IMR-90 (cell line): Measurements from ENCODE around the gene ZNF775. TPM values are rescaled to one million over a fixed set of nuclear protein-coding genes. Genes with fewer than 3 reads are reported as not detected.

Experiments used
- ATAC-seq: fragments of 200-7000 bp; cut with Tn5 transposase; 2 replicates; pipeline ENCODE4 v1.9.1; 2020; ENCODE audit warnings: low read depth, mild to moderate bottlenecking, moderate library complexity
- BruUV-seq: library from RNA; stranded (reverse); fragments of 400-500 nt; replicated peaks from 2 replicates; lab custom pipeline; 2021; lab: Mats Ljungman, UMichigan
- CTCF ChIA-PET: fragments of 300-600 bp; formaldehyde crosslinking; extraction: SDS; loops from one replicate; lab custom pipeline; 2021; ENCODE audit warnings: antibody characterized with exemption; lab: Yijun Ruan, JAX
- POLR2A ChIA-PET: fragments of 300-600 bp; sonication (Branson Sonifier 250); formaldehyde crosslinking; loops from one replicate; lab custom pipeline; 2022; ENCODE audit warnings: antibody characterized with exemption; ENCODE audit not compliant: unreplicated experiment; lab: Charles Lee
- DNase-seq: peaks from one replicate; pipeline ENCODE4 v3.0.0; 2013
- H2AFZ ChIP-seq: replicated peaks from 2 replicates; pipeline ENCODE3; 2013; ENCODE audit warnings: low read length, mild to moderate bottlenecking; ENCODE audit not compliant: poor library complexity
- H2AK5ac ChIP-seq: 2 replicates; pipeline ENCODE4 v1.6.1; 2013; ENCODE audit warnings: low read depth, low read length, inconsistent platforms
- H2AK9ac ChIP-seq: replicated peaks from 2 replicates; pipeline ENCODE3; 2013; ENCODE audit warnings: mild to moderate bottlenecking, low read depth, low read length, moderate library complexity; ENCODE audit not compliant: poor library complexity
- H2BK120ac ChIP-seq: 2 replicates; pipeline ENCODE4 v1.6.1; 2013; ENCODE audit warnings: low read depth, low read length, inconsistent platforms
- H2BK15ac ChIP-seq: 3 replicates; pipeline ENCODE4 v1.6.1; 2013; ENCODE audit warnings: low read depth, low read length, inconsistent platforms
- H2BK20ac ChIP-seq: 2 replicates; pipeline ENCODE4 v1.6.1; 2013; ENCODE audit warnings: low read depth, mild to moderate bottlenecking, inconsistent platforms, low read length, moderate library complexity
- H2BK5ac ChIP-seq: 2 replicates; pipeline ENCODE4 v1.6.1; 2013; ENCODE audit warnings: mild to moderate bottlenecking, low read depth, low read length, inconsistent platforms; ENCODE audit not compliant: poor library complexity, severe bottlenecking
- H3K14ac ChIP-seq: replicated peaks from 2 replicates; pipeline ENCODE4 v1.6.1; 2013; ENCODE audit warnings: low read depth, low read length, inconsistent platforms
- H3K18ac ChIP-seq: 2 replicates; pipeline ENCODE4 v1.6.1; 2013; ENCODE audit warnings: low read depth, low read length, control low read depth
- H3K23ac ChIP-seq: 2 replicates; pipeline ENCODE4 v1.6.1; 2013; ENCODE audit warnings: low read depth, low read length, inconsistent platforms
- H3K27ac ChIP-seq: 2 replicates; pipeline ENCODE4 v1.5.1; 2013; ENCODE audit warnings: mild to moderate bottlenecking, control low read depth, low read length; ENCODE audit not compliant: insufficient read depth
- H3K27me3 ChIP-seq: 2 replicates; pipeline ENCODE4 v1.6.1; 2013; ENCODE audit warnings: low read length; ENCODE audit not compliant: control insufficient read depth, insufficient read depth
- H3K36me3 ChIP-seq: 2 replicates; pipeline ENCODE4 v1.6.1; 2013; ENCODE audit warnings: low read length, mixed read lengths; ENCODE audit not compliant: control insufficient read depth, insufficient read depth
- H3K4ac ChIP-seq: 2 replicates; pipeline ENCODE4 v1.6.1; 2013; ENCODE audit warnings: low read depth, low read length, inconsistent platforms
- H3K4me1 ChIP-seq: 2 replicates; pipeline ENCODE4 v1.6.1; 2013; ENCODE audit warnings: low read length, mixed read lengths; ENCODE audit not compliant: control insufficient read depth, insufficient read depth
- H3K4me2 ChIP-seq: 2 replicates; pipeline ENCODE4 v1.6.1; 2013; ENCODE audit warnings: low read depth, mild to moderate bottlenecking, control low read depth, low read length, moderate library complexity
- H3K4me3 ChIP-seq: 2 replicates; pipeline ENCODE4 v1.5.1; 2013; ENCODE audit warnings: low read depth, mild to moderate bottlenecking, control low read depth, low read length, moderate library complexity; ENCODE audit not compliant: insufficient read depth
- H3K56ac ChIP-seq: 2 replicates; pipeline ENCODE4 v1.6.1; 2013; ENCODE audit warnings: low read length, inconsistent platforms; ENCODE audit not compliant: insufficient read depth; ENCODE audit errors: extremely low read depth
- H3K79me1 ChIP-seq, 2 experiments: 2 replicates each; pipeline ENCODE4 v1.6.1; 2013; ENCODE audit warnings: low read length in 2 of 2, inconsistent platforms in 1 of 2, low read depth in 1 of 2
- H3K9ac ChIP-seq: 2 replicates; pipeline ENCODE4 v1.6.1; 2013; ENCODE audit warnings: low read depth, low read length, control low read depth
- H3K9me1 ChIP-seq: 2 replicates; pipeline ENCODE4 v1.6.1; 2013; ENCODE audit warnings: low read length, inconsistent platforms; ENCODE audit not compliant: insufficient read depth
- H3K9me3 ChIP-seq: 2 replicates; pipeline ENCODE4 v1.6.1; 2013; ENCODE audit warnings: low read length; ENCODE audit not compliant: control insufficient read depth, insufficient read depth
- H4K20me1 ChIP-seq: 2 replicates; pipeline ENCODE4 v1.6.1; 2013; ENCODE audit warnings: low read length, inconsistent platforms; ENCODE audit not compliant: insufficient read depth
- H4K5ac ChIP-seq: 2 replicates; pipeline ENCODE4 v1.6.1; 2013; ENCODE audit warnings: mild to moderate bottlenecking, low read depth, low read length, control low read depth
- H4K8ac ChIP-seq, 2 experiments: 2 replicates each; pipeline ENCODE4 v1.6.1; 2013; ENCODE audit warnings: low read depth in 2 of 2, low read length in 2 of 2, control low read depth in 1 of 2, inconsistent platforms in 1 of 2
- H4K91ac ChIP-seq: 2 replicates; pipeline ENCODE4 v1.6.1; 2013; ENCODE audit warnings: low read depth, low read length, inconsistent platforms; ENCODE audit not compliant: insufficient read depth
- BHLHE40 ChIP-seq: fragments of 150-350 bp; IDR thresholded peaks from 2 replicates; pipeline ENCODE4 v1.6.1; 2016; ENCODE audit warnings: mild to moderate bottlenecking, low read depth, low read length
- CEBPB ChIP-seq: IDR thresholded peaks from 2 replicates; pipeline ENCODE4 v1.6.1; 2012; ENCODE audit warnings: low read depth, low read length, improper control_type of control experiment
- ELK1 ChIP-seq: fragments of 150-350 bp; IDR thresholded peaks from 2 replicates; pipeline ENCODE4 v1.6.1; 2016; ENCODE audit warnings: low read depth, mild to moderate bottlenecking, low read length, moderate library complexity, borderline replicate concordance
- FOS ChIP-seq: fragments of 150-350 bp; IDR thresholded peaks from 2 replicates; pipeline ENCODE4 v1.6.1; 2016; ENCODE audit warnings: low read depth, low read length
- MAFK ChIP-seq: IDR thresholded peaks from 2 replicates; pipeline ENCODE4 v1.6.1; 2012; ENCODE audit warnings: low read depth, low read length, improper control_type of control experiment
- MAZ ChIP-seq: IDR thresholded peaks from 2 replicates; pipeline ENCODE4 v1.6.1; 2012; ENCODE audit warnings: low read depth, mild to moderate bottlenecking, low read length, improper control_type of control experiment, moderate library complexity, borderline replicate concordance
- NFE2L2 ChIP-seq: fragments of 150-350 bp; IDR thresholded peaks from 2 replicates; pipeline ENCODE4 v1.6.1; 2016; ENCODE audit warnings: low read depth, mild to moderate bottlenecking, low read length
- POLR2A ChIP-seq: IDR thresholded peaks from 2 replicates; pipeline ENCODE4 v1.6.1; 2012; ENCODE audit warnings: mild to moderate bottlenecking, low read depth, low read length
- RCOR1 ChIP-seq: IDR thresholded peaks from 2 replicates; pipeline ENCODE4 v1.6.1; 2012; ENCODE audit warnings: mild to moderate bottlenecking, low read length, improper control_type of control experiment; ENCODE audit not compliant: insufficient replicate concordance
- RFX5 ChIP-seq: IDR thresholded peaks from 2 replicates; pipeline ENCODE4 v1.8.0; 2012; ENCODE audit warnings: low read depth, mild to moderate bottlenecking, low read length, moderate library complexity
- SMC3 ChIP-seq: fragments of 150-350 bp; IDR thresholded peaks from 2 replicates; pipeline ENCODE4 v1.6.1; 2016; ENCODE audit warnings: low read depth, mild to moderate bottlenecking, antibody characterized with exemption, low read length, moderate library complexity
- WGBS, 2 experiments: methylation state at CpG; one replicate each; pipeline versions ENCODE4 v1.1.5 to v1.1.7; 2013; ENCODE audit warnings: missing lambda C conversion rate in 2 of 2; ENCODE audit not compliant: insufficient read length in 1 of 2; ENCODE audit errors: extremely low coverage in 2 of 2; 5-methylcytosine and 5-hydroxymethylcytosine counted together
- dilution Hi-C: fragments of 300-500 bp; cut with HindIII; formaldehyde crosslinking; loops from one replicate; pipeline ENCODE4 v1.14.3; 2018; ENCODE audit warnings: low sequenced_read_pairs; ENCODE audit not compliant: unreplicated experiment
- in situ Hi-C: fragments of 300-500 bp; cut with MboI; formaldehyde crosslinking; loops from 3 replicates; pipeline ENCODE4 v1.14.3; 2019; ENCODE audit warnings: low sequenced_read_pairs, inconsistent platforms, mixed read lengths
- intact Hi-C: fragments of 100-400 bp; cut with micrococcal nuclease; formaldehyde crosslinking; loops from 2 replicates; pipeline ENCODE4 v1.10.0; 2022
- polyA plus RNA-seq, 3 experiments: library from polyadenylated mRNA; depleted of rRNA; stranded (reverse); fragments of >200 nt; gene quantifications; 2 replicates each; pipeline ENCODE4 v1.2.3, GENCODE V29; 2012; ENCODE audit warnings: low replicate concordance in 1 of 3
- total RNA-seq: library from RNA; depleted of rRNA; stranded (reverse); fragments of >200 nt; gene quantifications from 2 replicates; pipeline ENCODE4 v1.2.3, GENCODE V29; 2012
- TF ChIP-seq, protein P1 (sequence below): conservative IDR thresholded peaks from 2 replicates; pipeline ENCODE4 v1.5.1; 2012; ENCODE audit warnings: mild to moderate bottlenecking, low read depth, low read length, improper control_type of control experiment

Gene ZNF775
- total and polyA plus RNA-seq, 2 of the 4 experiments (the other 2 are of a cell fraction), result 1.4 to 2.6 TPM

DNA sequence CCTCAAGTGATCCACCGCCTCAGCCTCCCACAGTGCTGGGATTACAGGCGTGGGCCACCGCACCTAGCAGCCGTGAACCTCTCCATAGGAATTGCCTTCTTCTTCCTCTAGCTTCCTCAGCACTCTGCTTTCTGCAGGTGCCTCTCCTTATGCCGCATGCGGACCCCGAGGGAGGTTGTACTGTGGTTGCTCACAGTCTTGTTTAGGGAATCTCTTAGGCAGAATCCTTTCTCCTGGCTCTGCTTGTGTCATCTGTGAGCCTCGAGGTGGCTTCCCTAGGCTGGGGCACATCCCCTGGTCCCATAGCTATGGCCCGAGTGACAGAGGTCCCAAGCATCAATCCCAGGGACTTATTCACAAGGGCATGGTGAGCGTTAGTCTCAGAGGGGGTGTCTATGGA lies 38.1 kb downstream of the ZNF775 start:
- Histone ChIP-seq H3K27me3 (no peaks in the 10 kb centered on the region), H3K23ac (no peak overlapping the region), H4K91ac (no peak overlapping the region), H3K4ac (no peak overlapping the region), H2BK5ac (no peak overlapping the region), H3K14ac (no peak overlapping the region), H2AFZ (no peak overlapping the region), H3K27ac (no peak overlapping the region), H3K36me3 (no peaks in the 10 kb centered on the region), H4K5ac (no peak overlapping the region), H4K8ac (no peak overlapping the region), H2BK20ac (no peak overlapping the region), H3K4me3 (no peak overlapping the region), H3K9me1 (no peaks in the 10 kb centered on the region), H2AK9ac (no peak overlapping the region), H3K56ac (no peak overlapping the region), H2BK120ac (no peak overlapping the region), H4K20me1 (no peaks in the 10 kb centered on the region), H2BK15ac (no peak overlapping the region), H3K9ac (no peak overlapping the region), H3K79me1 (no peaks in the 10 kb centered on the region), H3K18ac (no peak overlapping the region), H2AK5ac (no peak overlapping the region), H3K9me3 (no peaks in the 10 kb centered on the region), H3K4me1 (no peaks in the 10 kb centered on the region), H3K4me2 (no peak overlapping the region)
- in situ Hi-C loops, result loop anchor here (25.0 kb wide), 2 partner anchors 555 to 570 kb away; partner anchors contain the start of genes ATP6V0E2, KCNH2 and NOS3
- DNase-seq (no peak), ATAC-seq (no peak)
- ChIA-PET POLR2A (no interaction called here), CTCF (no interaction called here)
- no TSS peak for BruUV-seq
- WGBS, 2 experiments, result no CpG with 5 or more reads among the region's 10 CpGs
- intact Hi-C loops, result no loop called here
- TF ChIP-seq MAZ (no peak), NFE2L2 (no peak), RCOR1 (no peak), BHLHE40 (no peak), FOS (no peak), CEBPB (no peak), RFX5 (no peak), ELK1 (no peak), POLR2A (no peak), MAFK (no peak), SMC3 (no peak)
- TF ChIP-seq, protein P1, sequence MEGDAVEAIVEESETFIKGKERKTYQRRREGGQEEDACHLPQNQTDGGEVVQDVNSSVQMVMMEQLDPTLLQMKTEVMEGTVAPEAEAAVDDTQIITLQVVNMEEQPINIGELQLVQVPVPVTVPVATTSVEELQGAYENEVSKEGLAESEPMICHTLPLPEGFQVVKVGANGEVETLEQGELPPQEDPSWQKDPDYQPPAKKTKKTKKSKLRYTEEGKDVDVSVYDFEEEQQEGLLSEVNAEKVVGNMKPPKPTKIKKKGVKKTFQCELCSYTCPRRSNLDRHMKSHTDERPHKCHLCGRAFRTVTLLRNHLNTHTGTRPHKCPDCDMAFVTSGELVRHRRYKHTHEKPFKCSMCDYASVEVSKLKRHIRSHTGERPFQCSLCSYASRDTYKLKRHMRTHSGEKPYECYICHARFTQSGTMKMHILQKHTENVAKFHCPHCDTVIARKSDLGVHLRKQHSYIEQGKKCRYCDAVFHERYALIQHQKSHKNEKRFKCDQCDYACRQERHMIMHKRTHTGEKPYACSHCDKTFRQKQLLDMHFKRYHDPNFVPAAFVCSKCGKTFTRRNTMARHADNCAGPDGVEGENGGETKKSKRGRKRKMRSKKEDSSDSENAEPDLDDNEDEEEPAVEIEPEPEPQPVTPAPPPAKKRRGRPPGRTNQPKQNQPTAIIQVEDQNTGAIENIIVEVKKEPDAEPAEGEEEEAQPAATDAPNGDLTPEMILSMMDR, result no peak
- dilution Hi-C loops, result no loop called here
